SHP77 (cell line): ENCODE data around the gene ETV7.

ENCODE experiments used
- DNase-seq, 2 experiments: peaks; one replicate each; lab custom pipeline; 2025; lab: John Stamatoyannopoulos, UW

The ETV7 gene

GRCh38 chr6:36320475-36320874, 67.0 kb downstream of the ETV7 start:
- DNase-seq: peak in 1 of 2 experiments; percentile 60

GRCh38 chr6:36319821-36320220, 67.6 kb downstream of the ETV7 start:
- no peak for DNase-seq

- peak; percentile 68 to 86 for DNase-seq
Measured at GRCh38 chr6:36319436-36319762, 68.1 kb downstream of the ETV7 start.

- peak in 1 of 2 experiments; percentile 16 for DNase-seq
Measured at GRCh38 chr6:36318690-36319435, 68.6 kb downstream of the ETV7 start.

- no peak for DNase-seq
Measured at GRCh38 chr6:36317623-36318022, 69.8 kb downstream of the ETV7 start.
